Stimulated activated CD4-positive, alpha-beta T cell treated with anti-CD3 and anti-CD28 coated beads, Interleukin-12 subunit alpha, Interleukin-12 subunit beta, amount 100 ng/mL, for 48 hours (primary cell): ENCODE results near the gene SRR.
A peak's percentile ranks its signal among the peaks of the same experiment; 100 is the strongest.

Experiments used
- DNase-seq, 3 donors: peaks; one replicate each; pipeline ENCODE4 v3.0.0-alpha.2; 2020; ENCODE audit warnings: low read depth in 2 of 3, low spot score in 1 of 3

The SRR gene

DNA sequence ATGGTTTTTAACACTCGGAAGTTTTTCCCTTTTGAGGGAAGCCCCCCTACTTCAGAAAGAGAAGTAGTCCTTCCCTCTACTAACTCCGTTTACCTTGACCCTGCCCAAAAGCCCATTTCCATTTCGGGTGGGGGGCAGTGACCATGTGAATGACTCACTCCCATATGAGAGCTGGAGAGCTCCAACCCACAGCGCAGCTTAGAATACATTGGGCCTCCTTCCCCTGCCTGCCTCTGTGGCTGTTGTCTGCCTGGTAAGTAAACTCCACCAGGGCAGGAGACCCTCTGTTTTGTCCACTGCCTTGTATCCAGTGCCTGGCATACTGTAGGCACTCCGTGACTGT lies 34.5 kb downstream of the SRR start:
- DNase-seq = no peak

DNA sequence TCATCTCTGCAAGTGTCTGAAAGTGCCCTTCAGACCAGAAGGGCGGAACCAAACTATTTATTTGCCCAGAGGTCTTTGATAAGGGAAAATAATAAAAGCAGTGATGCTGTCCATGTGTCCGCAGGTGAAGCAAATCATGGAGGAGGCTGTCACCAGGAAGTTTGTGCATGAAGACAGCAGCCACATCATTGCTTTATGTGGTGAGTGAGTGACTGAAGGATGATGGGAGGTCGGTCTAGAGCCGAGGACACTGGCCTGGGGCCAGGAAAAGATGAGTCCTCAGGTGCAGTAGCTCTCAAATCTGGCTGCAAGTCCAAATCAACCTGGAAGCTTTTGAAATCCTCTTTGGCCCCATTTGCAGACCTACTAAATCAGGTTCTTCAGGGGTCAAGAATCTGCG lies 39.7 kb downstream of the SRR start:
- peak in 1 of 3 donors; percentile 26 for DNase-seq

DNA sequence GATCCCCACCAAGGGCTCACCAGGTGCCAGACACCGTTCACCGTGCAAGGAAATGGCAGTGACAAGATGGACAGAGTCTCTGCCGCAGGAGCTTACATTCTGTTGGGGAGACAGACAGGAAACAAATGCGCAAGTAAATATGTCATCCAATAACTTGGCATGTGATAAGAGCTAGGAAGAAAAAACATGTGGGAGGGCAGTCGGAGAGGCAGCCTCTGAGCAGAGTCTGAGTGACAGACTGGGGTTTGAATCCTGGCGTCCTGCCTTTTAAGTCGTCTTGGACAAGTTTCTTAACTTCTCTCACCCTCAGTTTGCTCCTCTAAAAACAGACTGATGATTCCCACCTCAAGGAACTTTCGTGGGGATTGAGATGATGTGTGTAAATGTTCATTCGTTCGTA lies 40.8 kb downstream of the SRR start:
- no peak for DNase-seq

DNA sequence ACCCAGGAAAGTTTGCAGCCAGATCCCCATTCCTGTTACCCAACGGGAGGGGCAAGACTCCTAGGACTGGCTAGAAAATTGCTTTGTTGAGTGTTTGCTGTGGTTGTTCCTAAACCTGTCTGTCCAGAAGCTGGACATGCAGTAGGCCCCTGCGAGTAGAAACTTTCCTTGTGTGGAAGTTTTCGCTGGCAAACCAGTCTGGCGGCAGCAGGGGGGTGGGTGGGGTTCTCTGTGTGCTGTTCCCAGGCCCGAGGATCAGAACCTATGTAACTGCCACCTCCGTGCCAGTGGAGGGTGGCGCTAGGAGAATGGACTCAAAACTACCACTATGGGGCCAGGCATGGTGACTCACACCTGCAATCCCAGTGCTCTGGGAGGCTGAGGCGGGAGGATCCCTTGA lies 42.7 kb downstream of the SRR start:
- DNase-seq = no peak

DNA sequence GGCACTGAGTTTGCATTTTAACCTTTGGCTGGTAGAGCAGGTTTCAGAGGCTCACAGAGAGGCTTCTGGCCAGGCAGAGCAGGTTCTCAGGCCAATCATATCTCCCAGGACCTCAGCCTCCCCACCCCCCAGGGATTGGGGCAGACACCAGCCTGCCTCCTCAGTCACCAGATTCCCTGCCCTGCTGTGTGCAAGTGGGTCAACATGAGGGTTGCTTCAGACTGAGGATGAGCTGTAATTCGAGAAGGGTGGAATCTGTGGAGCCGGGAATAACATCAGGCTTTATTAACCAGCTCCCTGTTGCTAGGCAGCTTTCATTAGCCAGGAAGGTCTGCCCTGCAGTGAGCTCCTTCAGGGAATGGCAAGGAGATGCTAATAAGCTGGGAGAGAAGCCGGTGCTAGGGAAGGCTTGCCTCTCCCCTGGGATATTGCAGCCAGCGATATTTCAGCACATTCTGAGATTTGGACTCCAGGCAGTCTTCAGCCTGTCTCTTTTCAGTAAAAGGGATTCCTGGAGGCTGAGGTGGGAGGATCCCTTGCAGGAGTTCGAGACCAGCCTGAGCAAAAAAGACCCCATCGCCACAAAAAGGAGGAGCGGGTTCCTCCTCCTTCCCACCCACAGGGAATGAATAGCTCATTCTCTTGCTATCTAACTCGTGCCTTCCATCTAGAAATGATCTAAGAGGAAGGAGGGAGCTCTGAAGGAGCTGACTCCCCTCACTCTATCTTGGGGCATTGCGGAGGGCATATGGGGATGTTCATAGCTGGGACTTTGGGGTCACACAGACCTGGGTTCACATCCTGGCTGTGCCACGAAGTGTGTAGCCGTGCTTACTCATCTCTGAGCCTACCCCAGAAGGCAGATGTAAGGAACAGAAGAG lies 44.3 kb downstream of the SRR start:
- DNase-seq = no peak

DNA sequence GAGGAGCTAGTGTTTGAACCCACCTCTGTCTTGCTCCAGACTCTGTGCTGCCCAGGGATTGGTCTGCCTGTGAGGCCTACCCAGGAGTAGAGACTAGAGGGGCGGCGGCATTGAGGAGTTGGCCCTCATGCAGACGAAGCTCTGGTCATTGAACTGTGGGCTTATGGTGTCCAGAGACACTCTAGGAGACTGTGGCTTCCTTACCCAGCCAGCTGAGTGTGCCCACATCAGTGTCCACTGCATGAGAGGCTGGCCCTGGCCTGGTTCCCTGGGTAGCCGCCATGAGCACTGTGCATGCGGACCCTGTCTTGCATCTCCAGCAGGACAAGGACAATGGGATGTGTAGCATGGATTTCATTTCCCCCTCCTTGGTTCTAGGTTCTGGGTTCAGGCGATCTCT lies 47.5 kb downstream of the SRR start:
- DNase-seq = no peak

DNA sequence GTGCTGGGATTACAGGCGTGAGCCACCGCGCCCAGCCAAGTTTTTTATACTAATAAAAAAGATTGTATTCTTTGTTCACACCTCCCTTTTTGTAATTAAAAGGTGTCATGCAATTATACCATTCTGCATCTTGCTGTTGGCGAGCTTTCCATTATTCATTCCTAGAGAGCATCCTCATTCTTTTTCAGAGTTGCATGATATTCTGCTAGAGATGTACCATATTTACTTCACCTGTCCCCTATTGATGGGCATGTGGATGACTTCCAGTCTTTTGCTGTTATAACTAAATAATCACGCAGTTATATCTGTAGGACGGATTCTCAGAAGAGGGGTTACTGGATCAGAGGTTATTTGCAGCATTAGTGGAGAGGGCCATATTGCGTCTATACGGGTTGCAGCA lies 50.6 kb downstream of the SRR start:
- DNase-seq = no peak

DNA sequence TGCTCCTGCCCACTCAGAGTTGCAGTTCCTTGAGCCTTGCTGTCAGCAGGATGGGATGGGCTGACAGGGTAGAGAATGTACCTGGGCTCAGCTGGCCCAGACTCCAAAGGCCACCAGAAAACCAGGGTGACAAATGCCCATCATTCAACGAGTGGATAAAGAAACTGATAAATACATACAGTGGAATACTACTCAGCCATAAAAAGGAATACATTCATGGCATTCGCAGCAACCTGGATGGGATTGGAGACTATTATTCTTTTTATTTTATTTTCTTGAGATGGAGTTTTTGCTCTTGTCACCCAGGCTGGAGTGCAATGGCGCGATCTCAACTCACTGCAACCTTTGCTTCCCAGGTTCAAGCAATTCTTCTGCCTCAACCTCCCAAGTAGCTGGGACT lies 53.5 kb downstream of the SRR start:
- DNase-seq = no peak

DNA sequence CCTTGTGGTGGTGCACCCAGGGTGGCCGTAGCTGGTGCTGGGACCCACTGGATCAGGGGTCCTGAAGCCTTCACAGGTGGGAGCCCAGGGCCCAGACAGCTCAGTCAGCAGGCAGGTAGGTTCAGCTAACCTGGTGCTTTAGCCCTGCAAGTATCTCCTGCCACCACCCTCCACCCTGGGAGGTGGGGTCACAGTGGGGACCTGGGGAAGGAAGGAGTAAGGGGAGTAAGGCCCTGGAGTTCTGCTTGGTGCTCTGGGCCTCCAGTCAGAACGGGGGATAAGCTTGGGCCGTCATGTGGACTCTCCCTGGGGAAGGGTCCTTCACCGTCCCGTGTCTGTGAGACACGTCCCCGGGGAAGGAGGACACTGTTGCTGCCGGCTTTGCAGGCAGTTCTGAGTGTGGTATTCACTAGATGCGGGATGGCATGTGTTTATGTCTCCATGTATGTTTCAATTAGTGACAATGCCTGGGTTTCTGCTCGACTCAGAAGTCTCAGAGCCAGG lies 54.2 kb downstream of the SRR start:
- no peak for DNase-seq

DNA sequence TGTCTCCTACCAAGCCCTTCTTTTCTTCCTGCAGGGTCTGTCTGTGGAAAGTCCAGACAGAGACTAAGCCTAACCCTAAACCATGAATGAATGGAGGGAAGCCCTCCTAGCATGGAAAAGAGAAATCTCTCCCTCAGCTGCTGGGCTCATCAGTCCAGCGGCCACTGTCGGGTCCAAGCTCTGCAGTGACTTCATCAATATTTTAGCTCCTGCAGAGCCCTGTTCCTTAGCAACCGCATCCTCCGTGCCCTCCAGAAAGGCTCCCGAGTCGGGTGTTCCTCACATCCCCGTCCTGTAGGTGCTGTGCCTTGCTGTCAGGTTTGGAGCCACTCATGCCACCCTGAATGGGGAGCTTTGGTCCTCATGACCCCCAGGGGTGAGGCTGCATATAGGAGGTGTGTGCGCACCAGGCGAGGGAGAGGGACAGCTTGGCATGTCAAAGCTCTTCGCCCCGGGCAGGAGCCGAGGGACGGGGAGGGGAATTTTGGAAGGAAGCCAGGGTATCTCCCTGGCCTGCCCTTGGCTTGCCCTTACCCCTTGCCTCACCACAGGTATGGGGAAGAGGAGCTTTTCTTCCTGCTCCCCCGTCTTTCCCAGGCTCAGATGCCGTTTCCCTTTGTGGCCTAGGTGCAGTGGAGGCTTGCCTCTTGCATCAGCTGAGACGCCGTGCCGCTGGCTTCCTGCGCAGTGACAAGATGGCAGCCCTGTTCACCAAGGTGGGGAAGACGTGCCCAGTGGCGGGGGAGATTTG lies 57.4 kb downstream of the SRR start:
- DNase-seq = no peak

DNA sequence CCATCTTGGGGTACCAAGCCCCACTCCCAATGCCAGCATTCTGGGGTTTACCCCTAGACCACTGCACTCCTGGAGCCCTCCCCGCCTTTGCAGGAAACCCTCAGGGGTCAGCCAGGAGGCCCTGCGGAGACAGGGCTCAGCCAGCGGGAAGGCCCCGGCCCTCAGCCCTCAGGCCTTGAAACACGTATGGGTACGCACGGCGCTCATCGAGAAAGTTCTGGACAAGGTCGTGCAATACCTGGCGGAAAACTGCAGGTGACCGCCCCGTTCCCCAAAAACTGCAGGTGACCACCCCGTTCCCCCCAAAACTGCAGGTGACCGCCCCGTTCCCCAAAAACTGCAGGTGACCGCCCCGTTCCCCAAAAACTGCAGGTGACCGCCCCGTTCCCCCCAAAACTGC lies 58.3 kb downstream of the SRR start:
- no peak for DNase-seq

DNA sequence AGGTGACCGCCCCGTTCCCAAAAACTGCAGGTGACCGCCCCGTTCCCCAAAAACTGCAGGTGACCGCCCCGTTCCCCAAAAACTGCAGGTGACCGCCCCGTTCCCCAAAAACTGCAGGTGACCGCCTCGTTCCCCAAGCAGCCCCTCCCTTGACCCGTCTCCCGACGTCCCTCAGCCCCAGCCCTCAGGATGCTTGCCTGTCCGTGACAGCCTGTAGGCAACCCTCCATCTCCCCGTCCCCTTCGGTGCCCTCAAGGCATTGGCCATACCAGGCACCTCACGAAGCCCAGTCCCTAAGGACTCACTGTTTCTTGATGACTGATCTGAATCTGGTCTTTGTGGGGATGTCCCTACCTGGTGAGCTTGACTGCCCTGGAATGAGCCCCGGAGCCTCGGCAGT lies 58.7 kb downstream of the SRR start:
- no peak for DNase-seq

DNA sequence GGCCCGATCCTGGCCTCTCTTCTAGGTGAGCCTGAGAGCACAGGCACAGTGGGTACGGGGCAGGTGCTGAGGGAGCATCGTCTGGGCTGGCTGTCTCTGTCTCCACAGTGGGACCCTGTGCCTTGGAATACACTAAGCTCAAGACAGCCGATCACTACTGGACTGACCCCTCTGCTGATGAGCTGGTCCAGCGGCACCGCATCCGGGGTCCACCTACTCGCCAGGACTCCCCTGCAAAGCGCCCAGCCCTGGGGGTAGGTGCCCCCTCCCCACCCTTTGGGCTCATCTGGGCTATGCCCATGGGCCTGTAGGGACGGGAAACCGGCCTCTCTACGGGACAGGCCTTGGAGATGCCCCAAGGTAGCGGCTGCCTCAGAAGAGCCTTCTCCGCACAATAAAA lies 59.1 kb downstream of the SRR start:
- DNase-seq = no peak

DNA sequence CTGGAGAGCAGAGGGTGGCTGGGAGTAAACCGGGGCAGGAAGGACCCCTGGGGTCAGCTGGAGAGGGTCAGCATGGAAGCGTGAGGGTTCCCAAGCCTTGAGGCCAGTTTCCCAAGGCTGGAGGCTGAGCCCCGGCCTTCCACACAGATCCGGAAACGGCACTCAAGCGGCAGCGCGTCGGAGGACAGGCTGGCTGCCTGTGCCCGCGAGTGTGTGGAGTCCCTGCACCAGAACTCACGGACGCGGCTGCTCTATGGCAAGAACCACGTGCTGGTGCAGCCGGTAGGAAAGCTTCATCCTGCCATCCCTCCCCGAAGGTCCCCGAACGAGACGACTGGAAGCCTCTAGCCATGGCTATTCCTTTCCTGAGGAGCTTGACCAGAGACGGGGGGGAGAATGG lies 59.6 kb downstream of the SRR start:
- DNase-seq = no peak

DNA sequence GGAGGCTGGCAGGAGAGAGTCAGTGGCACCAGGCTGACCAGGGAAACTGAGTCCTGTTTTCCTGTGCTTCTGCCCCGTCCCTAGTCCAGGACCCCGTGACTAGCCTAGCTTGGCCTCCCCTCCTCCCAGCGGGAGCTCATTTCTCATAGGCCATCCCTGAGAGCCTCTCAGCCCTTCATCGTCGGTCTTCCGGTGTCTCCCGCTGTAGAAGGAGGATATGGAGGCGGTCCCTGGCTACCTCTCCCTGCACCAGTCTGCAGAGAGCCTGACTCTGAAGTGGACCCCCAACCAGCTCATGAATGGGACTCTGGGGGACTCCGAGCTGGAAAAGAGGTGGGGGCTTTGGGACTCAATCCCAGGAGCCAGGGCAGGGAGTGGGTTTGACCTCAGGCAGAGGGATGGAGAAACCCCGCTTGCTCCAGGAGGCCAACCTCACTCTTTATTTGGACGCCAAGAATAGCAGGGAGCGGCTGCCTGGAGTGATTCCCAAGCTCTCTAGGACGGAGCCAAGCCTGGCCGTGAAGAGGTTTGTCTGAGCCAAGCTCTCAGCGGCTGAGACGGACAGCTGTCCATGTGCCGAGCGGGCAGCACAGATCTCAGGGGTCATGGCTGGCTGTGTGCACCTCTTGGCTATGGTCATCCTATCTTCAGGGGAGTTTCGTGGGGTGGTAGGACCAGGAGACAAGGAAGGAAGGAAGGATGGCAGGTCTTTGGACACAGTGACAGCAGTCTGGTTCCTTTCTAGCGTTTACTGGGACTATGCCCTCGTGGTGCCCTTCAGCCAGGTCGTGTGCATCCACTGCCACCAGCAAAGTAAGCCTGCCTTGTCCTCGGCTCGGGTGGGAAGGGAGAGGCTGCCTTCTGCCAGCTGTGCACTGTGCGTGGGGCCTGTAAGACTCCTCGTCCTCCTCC lies 60.4 kb downstream of the SRR start:
- no peak for DNase-seq

DNA sequence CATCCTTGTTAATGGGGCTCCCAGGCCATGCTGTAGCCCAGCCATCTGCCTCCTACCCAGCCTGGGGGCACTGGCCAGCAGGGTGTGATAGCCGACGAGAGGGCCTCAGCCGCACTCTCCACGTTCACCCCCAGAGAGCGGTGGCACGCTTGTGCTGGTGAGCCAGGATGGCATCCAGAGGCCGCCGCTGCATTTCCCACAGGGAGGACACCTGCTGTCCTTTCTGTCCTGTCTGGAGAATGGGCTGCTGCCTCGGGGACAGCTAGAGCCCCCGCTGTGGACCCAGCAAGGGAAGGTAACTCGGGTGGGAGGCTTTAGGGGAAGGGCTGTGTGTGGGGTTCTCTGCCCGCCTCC lies 61.0 kb downstream of the SRR start:
- no peak for DNase-seq

DNA sequence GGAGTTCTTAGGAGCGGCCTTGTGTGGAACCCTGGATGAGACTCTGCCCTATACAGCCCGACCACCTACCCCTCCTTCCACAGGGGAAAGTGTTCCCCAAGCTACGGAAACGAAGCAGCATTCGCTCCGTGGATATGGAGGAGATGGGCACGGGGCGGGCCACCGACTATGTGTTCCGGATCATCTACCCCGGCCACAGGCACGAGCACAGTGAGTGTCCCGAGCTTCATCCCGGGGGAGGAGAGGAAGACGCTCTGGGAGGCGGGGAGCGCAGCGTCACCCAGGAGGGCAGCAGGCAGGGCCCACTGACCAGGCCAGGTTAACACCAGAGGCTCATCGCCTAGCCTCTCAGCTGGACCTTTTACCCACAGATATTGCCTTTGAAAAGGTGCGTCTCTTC lies 61.4 kb downstream of the SRR start:
- DNase-seq = no peak

DNA sequence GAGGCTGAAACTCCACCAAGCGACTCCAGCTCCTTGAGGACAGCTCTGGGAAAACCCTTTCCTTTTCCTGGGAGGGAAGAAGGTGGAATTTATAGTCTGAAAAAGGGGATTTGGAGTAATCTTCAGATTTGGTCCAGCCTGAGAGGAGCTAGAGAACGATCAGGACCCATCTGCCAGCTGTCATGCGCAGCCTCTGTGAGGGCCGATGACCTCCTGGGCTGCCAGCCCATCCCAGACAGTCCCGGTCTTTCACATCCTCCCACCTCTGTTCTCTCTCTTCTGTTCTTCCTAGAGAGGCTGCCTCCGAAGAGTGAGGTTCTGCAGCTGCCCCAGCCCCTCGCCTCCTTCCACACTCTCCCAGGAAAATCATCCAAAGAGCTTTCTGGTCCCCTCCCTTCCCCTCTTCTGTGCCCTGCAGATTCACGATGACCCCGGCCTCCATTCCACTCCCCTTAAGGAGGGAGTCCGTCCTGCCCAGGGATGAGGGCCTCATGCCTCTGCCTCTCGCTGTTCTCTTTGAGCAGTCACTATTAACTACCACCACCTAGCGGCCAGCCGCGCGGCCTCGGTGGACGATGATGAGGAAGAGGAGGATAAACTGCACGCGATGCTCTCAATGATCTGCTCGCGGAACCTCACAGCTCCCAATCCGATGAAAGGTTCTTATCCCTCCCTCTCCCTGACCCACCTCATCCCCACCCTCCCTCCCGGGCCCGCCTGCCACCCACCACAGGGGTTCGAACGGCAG lies 63.2 kb downstream of the SRR start:
- DNase-seq = no peak

DNA sequence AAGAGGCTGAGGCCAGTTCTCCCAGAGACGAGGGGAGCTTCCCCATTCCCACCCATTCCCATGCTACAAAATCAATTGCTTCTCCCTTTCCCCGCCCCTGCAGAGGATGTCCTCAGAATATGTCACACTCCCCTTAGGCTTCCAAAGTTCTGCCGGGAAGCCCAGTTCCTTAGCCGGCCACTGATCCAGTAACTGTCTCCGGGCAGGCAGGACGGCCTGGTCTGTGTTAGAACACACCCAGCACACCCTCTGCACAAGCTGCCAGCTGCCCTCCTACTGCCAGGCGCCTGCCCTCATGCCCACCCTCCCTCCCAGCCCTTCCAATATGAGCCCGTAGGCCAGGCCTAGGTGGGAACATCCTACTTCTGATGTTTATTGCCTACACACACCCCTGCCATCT lies 64.6 kb downstream of the SRR start:
- DNase-seq = no peak

DNA sequence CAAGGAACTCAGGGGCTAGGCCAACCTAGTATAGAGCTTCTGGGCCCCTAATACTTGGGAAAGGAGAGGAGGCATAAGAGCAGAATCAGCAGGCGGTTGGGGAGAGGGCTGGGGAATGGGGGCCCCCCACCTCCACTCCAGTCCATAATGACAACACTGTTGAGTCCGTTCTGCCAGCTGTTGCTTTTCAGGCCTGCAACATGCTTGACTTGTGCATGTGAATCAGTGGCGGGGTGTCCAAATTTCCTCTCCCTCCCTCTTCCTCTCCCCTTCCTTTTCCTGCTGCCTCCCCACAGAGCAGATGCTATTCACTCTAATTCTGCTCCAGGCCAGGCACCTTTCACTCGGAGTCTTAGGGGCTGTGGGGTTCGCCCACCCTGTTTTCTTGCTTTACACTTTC lies 65.3 kb downstream of the SRR start:
- DNase-seq = no peak
